Fibroblast of villous mesenchyme (primary cell): ENCODE results near the gene SIPA1L3. TPM values are rescaled to one million over a fixed set of nuclear protein-coding genes. Genes with fewer than 3 reads are reported as not detected.

Experiments used
- DNase-seq: peaks from one replicate; pipeline ENCODE4 v3.0.0-alpha.2; 2010; ENCODE audit warnings: low read depth
- H3K4me3 ChIP-seq: 2 replicates; pipeline ENCODE4 v1.5.1; 2011; ENCODE audit warnings: low read depth, mild to moderate bottlenecking, low read length
- total RNA-seq: library from RNA; depleted of rRNA; stranded (reverse); fragments of >200 nt; gene quantifications from 2 replicates; pipeline ENCODE4 v1.2.3, GENCODE V29; 2012
- TF ChIP-seq, protein P1 (sequence below): IDR thresholded peaks from 2 replicates; pipeline ENCODE4 v1.5.1; 2012; ENCODE audit warnings: low read depth, mild to moderate bottlenecking, low read length; ENCODE audit not compliant: insufficient read depth

SIPA1L3 gene
- total RNA-seq, 1 donor, result 19.0 TPM

DNA sequence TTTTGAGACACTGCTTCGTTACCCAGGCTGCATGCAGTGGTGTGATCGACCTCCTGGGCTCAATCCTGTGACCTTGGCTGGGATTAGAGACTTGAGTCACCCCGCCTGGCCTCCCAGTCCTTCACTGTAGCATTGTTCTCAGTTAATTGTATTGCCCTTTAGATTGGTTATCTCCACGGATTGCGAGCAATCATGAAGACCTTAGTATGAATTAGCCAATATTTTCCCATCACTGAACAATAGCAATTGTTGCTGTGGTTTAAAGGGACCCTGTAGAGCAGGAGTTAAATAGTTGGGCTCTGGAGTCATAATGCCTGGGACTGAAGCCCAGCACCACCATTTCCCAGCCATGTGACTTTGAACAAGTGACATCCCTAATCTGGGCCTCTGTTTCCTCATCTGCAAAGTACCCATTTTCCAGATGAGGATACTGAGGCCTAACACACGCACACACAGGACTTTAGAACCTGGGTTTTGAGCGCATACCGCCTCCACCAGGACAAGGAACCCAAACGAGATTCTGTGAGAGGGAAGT is 340.8 kb downstream of the SIPA1L3 start:
- TF ChIP-seq, protein P1, sequence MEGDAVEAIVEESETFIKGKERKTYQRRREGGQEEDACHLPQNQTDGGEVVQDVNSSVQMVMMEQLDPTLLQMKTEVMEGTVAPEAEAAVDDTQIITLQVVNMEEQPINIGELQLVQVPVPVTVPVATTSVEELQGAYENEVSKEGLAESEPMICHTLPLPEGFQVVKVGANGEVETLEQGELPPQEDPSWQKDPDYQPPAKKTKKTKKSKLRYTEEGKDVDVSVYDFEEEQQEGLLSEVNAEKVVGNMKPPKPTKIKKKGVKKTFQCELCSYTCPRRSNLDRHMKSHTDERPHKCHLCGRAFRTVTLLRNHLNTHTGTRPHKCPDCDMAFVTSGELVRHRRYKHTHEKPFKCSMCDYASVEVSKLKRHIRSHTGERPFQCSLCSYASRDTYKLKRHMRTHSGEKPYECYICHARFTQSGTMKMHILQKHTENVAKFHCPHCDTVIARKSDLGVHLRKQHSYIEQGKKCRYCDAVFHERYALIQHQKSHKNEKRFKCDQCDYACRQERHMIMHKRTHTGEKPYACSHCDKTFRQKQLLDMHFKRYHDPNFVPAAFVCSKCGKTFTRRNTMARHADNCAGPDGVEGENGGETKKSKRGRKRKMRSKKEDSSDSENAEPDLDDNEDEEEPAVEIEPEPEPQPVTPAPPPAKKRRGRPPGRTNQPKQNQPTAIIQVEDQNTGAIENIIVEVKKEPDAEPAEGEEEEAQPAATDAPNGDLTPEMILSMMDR, result no peak
- H3K4me3 ChIP-seq, result no peak overlapping the region
- no peak for DNase-seq

DNA sequence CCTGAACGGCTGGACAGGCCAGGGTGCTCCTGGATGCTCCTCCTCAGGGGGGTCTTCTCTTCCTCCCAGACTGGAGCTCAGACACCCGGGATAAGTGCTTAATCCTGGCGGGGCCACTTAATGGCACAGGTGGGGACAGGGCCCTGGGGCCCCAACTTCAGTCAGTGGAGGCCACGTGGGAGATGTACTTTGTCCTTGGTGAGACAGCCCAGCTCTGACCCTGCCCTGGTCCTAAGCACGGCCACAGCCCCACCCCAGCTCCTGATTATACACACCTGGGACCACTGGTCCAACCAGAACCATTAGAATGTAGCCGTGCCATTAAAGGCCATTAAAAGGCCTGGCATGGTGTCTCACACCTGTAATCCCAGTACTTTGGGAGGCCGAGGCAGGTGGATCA is 341.4 kb downstream of the SIPA1L3 start:
- no peak for DNase-seq
- H3K4me3 ChIP-seq, result no peak overlapping the region
- TF ChIP-seq, protein P1, result no peak

DNA sequence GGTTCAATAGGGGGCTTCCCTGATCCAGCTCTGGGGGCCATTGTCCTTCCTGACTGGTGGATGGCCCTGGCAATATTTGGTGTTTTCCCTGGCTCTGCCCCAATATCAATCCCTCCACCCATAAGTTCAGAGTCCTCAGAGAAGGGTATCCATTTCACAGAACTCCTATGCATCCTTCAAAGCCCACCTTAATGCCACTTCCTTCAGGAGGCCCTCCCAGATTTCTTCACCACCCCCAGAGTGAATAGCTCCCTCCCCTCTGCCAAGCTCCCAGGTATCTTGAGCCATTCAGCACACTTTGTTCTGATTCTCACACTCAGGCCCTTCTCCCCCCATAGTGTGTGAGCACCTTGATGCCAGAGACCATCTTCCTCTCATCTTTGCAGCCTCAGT is 343.4 kb downstream of the SIPA1L3 start:
- TF ChIP-seq, protein P1, result no peak
- H3K4me3 ChIP-seq, result no peak overlapping the region
- no peak for DNase-seq

DNA sequence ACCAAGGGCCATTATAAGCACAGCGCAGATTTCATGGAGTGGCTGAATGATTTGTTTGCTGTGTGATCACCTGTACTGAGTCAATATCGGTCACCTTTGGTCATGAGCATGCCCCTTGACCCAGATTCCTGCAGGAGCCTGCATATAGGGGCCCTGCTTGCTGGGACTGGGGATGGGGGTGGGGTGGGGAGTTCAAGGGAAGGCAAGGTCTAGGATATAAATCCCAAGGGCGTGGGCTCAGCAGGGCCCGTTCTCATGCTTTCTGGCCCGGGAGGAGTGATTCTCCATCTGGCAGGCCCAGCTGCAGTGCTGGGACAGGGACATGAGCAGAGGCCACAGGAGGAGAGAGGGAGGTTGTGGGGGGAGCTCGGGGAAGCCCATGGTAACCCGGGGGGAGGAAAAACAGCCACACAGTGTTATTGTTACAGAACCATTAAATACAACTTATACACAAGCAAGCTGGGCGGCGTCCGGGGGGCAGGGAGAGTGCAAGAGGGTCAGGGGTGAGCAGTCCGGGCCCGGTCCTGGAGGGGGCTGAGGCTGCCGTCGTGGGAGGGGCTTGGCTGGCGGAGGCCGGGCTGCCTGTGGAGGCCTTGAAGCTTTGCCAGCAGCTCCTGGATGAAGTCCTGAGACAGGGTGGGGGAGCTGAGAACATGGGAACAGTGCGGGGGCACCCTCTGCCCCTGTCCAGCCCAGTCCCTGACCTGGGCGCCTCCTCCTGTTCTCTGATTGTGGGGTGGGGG is 344.0 kb downstream of the SIPA1L3 start:
- TF ChIP-seq, protein P1, result no peak
- DNase-seq, result peak; percentile 59
- H3K4me3 ChIP-seq, result no peak overlapping the region

DNA sequence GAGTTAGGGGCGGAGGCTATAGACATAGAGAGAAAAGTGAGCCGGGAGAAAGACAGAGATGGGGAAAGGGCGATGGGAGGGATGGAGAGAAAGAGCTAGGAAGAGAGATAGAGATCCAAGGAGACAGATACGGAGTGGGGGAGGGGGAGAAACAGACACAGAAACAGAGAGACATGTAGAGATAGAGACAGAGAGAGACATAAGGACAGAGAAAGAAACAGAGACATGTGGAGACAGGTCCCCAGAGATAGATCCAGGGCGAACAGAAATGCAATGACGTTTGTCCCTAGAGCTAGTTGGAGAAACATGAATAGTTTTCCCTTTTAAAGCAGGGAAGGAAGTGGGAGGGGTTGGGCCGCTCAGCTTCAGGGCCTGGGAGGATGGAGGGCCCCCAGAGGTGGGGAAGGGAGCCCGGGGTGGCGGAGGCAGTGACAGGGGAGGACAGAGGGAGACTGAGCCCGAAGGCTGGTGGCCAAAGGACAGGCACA is 344.6 kb downstream of the SIPA1L3 start:
- TF ChIP-seq, protein P1, result no peak
- no peak overlapping the region for H3K4me3 ChIP-seq
- no peak for DNase-seq

DNA sequence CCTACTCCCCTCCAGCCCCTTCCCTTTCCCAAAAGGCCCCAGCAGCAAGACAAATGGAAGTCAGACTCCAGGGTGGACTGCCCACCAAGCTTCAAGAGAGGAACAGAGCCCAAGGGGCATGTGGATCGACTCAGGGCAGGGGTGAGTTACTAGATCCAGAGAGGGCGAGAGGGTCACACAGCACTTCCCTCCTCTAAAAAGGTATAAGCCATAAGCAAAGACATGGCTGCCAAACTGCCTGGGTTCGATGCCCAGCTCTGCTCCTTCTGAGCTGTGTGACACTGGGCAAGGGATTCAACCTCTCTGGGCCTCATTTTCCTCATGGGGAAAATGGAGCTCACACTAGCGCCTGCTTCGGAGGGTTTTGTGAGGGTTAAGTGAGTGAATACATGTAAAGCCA is 345.4 kb downstream of the SIPA1L3 start:
- TF ChIP-seq, protein P1, result no peak
- no peak overlapping the region for H3K4me3 ChIP-seq
- no peak for DNase-seq
